Measurements from ENCODE around the gene ZKSCAN5.

DNA sequence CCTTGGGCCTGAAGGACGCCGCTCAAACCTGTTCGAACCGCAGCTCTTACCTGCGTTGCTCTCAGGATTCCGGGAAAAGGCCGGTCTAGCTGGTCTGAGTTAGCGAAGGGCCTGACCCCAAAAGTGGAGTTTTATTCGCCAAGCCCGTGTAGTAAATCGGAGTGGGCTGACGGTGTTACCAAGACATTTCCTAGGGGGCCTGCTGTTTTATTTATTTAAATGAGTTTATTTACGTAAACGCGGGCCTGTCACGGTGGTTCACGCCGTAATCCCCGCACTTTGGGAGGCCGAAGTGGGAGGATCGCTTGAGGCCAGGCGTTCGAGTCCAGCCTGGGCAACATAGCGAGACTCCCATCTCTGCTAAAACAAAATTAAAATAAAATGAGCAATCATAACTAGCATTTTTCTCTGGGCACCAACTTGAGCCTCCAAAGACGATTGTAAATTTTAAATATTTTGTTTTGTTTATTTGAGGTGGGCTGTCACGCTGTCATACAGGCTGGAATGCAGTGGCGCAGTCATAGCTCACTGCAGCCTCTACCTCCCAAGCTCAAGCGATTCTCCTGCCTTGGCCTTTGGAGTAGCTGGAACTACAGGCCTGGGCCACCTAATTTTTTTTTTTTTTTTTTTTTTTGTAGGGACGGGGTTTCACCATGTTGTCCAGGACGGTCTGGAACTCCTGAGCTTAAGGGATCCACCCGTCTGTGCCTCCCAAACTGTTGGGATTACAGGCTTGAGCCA lies 54.9 kb downstream of the ZKSCAN5 start:
- TF ChIP-seq RAD21 (IDR thresholded peaks at IDR 0.05 in 1 of 2, conservative IDR thresholded peaks at IDR 0.05 in 1 of 2; ENCODE audit: low read depth in 2 of 2, low read length in 2 of 2) = no peak
- TF ChIP-seq, protein P1, sequence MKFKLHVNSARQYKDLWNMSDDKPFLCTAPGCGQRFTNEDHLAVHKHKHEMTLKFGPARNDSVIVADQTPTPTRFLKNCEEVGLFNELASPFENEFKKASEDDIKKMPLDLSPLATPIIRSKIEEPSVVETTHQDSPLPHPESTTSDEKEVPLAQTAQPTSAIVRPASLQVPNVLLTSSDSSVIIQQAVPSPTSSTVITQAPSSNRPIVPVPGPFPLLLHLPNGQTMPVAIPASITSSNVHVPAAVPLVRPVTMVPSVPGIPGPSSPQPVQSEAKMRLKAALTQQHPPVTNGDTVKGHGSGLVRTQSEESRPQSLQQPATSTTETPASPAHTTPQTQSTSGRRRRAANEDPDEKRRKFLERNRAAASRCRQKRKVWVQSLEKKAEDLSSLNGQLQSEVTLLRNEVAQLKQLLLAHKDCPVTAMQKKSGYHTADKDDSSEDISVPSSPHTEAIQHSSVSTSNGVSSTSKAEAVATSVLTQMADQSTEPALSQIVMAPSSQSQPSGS (IDR thresholded peaks at IDR 0.05; ENCODE audit: low read length) = no peak
